ENCODE results near the gene FOXB1.

The FOXB1 gene

DNA sequence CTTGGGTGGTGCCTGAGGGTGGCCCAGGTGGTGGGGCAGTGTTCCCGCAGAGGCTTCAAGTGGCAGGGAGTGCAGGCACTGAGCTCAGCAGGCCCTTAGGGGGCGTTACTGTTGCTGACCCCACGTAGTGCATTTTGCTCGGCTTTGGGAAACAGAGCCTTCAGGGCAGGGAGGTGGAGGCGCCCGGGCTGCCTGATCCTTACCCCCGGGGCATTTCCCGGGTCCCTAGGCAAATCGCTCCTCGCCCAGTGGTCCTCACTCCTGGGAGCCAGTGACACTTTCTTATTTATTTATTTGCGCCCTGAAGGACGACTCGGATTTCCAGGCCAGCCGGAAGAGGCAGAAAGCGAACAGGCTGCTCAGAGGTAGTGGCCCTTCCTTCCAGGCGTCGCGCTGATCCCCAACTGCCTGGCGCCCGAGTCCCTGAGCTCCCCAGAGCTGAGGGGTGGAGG is 10.1 kb upstream of the FOXB1 start:
- DNase-seq (ENCODE audit: extremely low read depth, low read depth), result no peak
- no peak overlapping the region for H3K4me3 ChIP-seq (replicated peaks; ENCODE audit: low read depth, low read length)
- TF ChIP-seq, protein P1, sequence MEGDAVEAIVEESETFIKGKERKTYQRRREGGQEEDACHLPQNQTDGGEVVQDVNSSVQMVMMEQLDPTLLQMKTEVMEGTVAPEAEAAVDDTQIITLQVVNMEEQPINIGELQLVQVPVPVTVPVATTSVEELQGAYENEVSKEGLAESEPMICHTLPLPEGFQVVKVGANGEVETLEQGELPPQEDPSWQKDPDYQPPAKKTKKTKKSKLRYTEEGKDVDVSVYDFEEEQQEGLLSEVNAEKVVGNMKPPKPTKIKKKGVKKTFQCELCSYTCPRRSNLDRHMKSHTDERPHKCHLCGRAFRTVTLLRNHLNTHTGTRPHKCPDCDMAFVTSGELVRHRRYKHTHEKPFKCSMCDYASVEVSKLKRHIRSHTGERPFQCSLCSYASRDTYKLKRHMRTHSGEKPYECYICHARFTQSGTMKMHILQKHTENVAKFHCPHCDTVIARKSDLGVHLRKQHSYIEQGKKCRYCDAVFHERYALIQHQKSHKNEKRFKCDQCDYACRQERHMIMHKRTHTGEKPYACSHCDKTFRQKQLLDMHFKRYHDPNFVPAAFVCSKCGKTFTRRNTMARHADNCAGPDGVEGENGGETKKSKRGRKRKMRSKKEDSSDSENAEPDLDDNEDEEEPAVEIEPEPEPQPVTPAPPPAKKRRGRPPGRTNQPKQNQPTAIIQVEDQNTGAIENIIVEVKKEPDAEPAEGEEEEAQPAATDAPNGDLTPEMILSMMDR (IDR thresholded peaks at IDR 0.05; ENCODE audit: low read depth, low read length, missing control alignments), result peak; percentile 19

DNA sequence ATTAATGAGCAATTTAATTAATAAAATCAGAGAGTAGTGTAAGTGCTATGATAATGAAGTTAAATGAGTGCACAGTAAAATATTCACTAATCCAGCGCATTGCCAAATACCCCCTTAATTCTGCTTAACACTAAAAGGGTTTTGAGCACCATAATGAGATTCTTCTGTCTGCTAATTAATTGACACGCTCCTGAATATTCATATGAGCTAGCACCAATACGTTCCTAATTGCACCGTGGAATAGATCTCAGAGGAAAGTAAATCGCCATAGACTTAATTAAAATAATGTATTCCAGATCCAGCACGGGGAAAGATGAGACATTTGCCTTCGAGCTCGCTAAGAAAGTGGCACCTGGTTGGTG is 9.6 kb upstream of the FOXB1 start:
- H3K4me3 ChIP-seq (replicated peaks; ENCODE audit: low read depth, low read length), result no peak overlapping the region
- no peak for DNase-seq (ENCODE audit: extremely low read depth, low read depth)
- TF ChIP-seq, protein P1 (IDR thresholded peaks at IDR 0.05; ENCODE audit: low read depth, low read length, missing control alignments), result no peak

DNA sequence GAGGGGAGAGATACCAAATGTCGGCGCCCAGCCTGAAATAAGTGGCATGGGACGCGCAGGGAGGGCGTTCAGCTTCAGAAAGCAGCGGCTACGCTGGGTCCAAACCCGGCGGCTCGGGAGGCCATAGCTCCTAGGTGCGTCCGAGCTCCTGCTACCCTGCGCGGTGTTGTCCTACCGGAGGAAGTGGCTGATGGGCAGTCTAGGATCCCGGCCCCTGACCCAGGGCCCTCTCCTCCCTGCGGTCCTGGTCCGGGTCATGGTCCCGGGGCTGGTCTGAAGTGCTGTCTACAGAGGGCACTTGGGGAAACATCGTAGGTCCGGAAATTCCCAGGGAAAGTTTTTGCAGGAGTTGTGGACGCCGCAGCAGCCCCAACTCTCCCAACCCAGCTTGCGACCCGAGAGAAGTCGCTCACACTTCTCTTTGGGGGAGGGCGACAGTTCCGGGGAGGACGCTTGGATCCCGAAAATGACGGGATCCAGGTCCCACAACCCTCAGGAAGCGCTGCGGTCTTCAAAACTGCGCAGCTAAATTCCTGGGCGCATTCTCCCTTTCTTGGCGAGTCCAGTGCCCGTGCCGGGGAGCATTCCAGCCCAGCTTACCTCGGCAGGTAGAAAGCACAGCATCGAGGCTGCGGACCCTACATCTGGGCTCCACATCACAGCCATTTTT is 9.1 kb upstream of the FOXB1 start:
- H3K4me3 ChIP-seq (replicated peaks; ENCODE audit: low read depth, low read length), result no peak overlapping the region
- no peak for DNase-seq (ENCODE audit: extremely low read depth, low read depth)
- TF ChIP-seq, protein P1 (IDR thresholded peaks at IDR 0.05; ENCODE audit: low read depth, low read length, missing control alignments), result no peak

DNA sequence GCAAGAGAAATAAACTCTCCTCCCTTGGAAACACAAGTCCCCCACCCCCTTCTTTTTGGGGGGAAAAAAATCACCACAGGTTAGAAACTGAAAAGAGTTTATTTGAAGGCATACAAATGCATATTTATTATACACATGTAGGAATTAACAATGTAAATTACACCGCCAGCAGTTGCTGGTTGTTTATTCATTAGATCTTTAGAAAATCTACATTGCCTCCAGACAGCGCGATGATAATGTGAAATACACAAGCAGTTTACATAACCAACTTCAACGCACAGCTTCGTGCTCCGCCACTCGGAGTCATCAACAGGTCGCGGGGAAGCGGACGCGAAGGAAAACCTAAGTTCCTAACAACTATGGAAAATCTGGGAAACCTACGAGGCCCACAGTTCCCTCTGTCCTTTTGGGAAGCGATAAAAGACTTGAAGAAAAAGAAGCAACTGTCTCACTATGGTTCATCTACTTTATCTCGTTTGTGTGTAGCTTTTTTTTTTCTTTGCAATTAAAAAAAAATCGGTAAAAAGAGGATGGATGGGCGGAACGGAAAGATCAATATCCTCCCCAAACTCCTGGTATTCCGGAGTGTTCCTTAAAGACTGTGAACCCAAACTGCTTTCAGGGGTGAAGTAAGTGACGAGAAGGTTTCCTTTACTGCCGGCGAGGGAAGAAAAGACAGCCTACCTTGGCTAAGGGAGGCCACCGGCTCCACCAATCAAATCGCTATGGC is 8.4 kb upstream of the FOXB1 start:
- H3K4me3 ChIP-seq (replicated peaks; ENCODE audit: low read depth, low read length), result no peak overlapping the region

DNA sequence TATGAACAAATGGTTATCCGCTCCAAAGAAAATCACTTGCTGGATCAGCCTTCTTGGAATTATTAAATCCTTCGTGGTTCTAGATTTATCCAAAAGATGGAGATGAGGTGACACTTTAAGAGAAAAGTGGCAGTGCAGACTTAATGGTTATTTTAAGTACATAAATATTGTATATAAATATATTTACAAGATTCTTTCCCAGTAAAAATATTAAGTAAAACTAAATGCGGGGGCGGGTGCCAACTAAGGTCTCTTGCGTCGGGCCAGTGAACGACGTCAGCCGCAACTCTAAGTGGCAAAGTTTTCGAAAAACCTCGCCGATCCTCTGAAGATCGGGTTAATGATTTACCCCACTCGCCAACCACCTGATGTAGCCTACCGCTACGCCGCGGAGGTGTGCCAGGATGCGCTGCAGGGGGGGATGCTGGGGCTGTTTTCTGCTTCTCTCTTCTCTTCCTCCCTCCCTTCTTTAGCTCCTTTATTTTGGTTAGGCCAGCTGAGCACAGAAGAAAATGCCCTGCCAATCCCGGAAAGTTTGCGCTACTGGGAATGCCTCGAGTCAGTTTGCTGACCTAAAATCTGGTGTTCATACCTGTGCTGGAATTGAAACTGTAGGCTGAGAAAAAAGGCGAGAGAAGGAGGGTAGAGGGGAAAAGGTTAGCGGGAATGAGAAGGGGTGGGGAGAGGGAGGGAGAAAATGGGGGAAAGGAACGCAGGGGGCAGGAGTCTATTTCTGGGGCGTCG is 7.6 kb upstream of the FOXB1 start:
- no peak overlapping the region for H3K4me3 ChIP-seq (replicated peaks; ENCODE audit: low read depth, low read length)
- DNase-seq (ENCODE audit: extremely low read depth, low read depth), result no peak
- TF ChIP-seq, protein P1 (IDR thresholded peaks at IDR 0.05; ENCODE audit: low read depth, low read length, missing control alignments), result no peak

More for the DNA sequence above, 8.4 kb upstream of the FOXB1 start:
- TF ChIP-seq, protein P1 (IDR thresholded peaks at IDR 0.05; ENCODE audit: low read depth, low read length, missing control alignments), result no peak
- DNase-seq (ENCODE audit: extremely low read depth, low read depth), result no peak

DNA sequence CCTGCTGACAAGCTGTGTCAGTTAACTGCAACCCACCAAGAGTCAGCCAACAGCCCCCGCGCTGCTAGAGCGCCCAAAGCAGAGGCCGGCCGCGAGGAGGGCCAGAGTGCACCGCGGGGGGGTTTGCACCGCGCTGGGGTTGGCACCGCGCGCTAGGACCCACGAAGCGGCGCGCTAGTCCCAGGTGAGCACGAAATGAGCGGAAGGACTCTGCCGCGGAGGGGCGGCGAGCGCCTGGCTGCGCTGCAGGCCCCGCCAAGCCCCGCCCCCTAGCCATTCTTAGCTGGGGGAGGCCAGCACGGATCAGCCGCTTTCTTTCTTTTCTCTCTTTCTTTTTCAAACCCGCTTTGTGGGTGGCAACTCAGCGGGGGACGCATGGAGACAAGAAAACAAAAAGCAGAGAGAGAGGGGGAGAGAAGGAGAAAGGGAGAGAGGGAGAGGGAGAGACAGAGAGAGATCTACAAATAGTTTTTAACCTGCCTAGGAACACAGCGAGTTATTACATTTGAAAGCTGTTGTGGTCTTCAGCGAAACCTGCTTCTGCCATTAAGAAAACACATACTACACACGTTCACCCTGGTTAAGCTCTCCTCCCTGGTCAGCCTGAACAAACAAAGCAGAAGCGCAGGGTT is 6.9 kb upstream of the FOXB1 start:
- TF ChIP-seq, protein P1 (IDR thresholded peaks at IDR 0.05; ENCODE audit: low read depth, low read length, missing control alignments), result no peak
- DNase-seq (ENCODE audit: extremely low read depth, low read depth), result no peak
- H3K4me3 ChIP-seq (replicated peaks; ENCODE audit: low read depth, low read length), result no peak overlapping the region

Data from HFF-Myc (cell line).